GM12875 (cell line): ENCODE data around the gene SLC44A1.

Source experiments
- H3K4me3 ChIP-seq: one replicate; pipeline ENCODE4 v1.5.1; 2011; ENCODE audit warnings: low read depth, low read length, control low read depth
- TF ChIP-seq, protein P1 (sequence below): IDR thresholded peaks from 2 replicates; pipeline ENCODE4 v1.5.1; 2011; ENCODE audit warnings: low read depth, mild to moderate bottlenecking, control low read depth, inconsistent platforms, low read length, moderate library complexity, borderline replicate concordance; ENCODE audit not compliant: insufficient read depth

The SLC44A1 gene

DNA sequence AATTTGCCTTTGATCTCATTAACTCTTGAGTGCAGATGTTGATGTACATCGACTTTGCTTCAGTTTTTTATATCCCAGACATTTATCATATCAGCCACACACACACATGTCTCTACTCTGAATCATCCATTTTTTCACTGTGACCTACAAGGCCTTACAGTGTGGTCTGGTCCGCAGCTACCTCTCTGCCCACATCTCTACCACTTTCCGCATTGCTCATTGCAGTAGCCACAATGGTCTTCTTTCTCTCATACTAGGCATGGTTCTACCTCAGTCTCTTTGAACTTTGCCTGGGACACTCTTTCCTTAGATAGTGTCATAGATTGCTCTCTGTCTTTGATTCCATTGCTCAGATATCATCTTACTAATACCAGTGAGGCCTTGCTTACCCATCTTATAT lies 115.4 kb downstream of the SLC44A1 start:
- TF ChIP-seq, protein P1, sequence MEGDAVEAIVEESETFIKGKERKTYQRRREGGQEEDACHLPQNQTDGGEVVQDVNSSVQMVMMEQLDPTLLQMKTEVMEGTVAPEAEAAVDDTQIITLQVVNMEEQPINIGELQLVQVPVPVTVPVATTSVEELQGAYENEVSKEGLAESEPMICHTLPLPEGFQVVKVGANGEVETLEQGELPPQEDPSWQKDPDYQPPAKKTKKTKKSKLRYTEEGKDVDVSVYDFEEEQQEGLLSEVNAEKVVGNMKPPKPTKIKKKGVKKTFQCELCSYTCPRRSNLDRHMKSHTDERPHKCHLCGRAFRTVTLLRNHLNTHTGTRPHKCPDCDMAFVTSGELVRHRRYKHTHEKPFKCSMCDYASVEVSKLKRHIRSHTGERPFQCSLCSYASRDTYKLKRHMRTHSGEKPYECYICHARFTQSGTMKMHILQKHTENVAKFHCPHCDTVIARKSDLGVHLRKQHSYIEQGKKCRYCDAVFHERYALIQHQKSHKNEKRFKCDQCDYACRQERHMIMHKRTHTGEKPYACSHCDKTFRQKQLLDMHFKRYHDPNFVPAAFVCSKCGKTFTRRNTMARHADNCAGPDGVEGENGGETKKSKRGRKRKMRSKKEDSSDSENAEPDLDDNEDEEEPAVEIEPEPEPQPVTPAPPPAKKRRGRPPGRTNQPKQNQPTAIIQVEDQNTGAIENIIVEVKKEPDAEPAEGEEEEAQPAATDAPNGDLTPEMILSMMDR, result no peak

GRCh38 chr9:105360344-105360743 lies 115.9 kb downstream of the SLC44A1 start:
- H3K4me3 ChIP-seq, result no peak overlapping the region
- TF ChIP-seq, protein P1, result no peak

More for the DNA sequence above, 115.4 kb downstream of the SLC44A1 start:
- H3K4me3 ChIP-seq, result no peak overlapping the region

- H3K4me3 ChIP-seq, result no peak overlapping the region
- TF ChIP-seq, protein P1, result no peak
Observed at GRCh38 chr9:105361873-105362272, 117.4 kb downstream of the SLC44A1 start.

GRCh38 chr9:105362470-105362869 lies 118.0 kb downstream of the SLC44A1 start:
- no peak overlapping the region for H3K4me3 ChIP-seq
- TF ChIP-seq, protein P1, result no peak

GRCh38 chr9:105363837-105364236 lies 119.4 kb downstream of the SLC44A1 start:
- TF ChIP-seq, protein P1, result no peak
- H3K4me3 ChIP-seq, result no peak overlapping the region

DNA sequence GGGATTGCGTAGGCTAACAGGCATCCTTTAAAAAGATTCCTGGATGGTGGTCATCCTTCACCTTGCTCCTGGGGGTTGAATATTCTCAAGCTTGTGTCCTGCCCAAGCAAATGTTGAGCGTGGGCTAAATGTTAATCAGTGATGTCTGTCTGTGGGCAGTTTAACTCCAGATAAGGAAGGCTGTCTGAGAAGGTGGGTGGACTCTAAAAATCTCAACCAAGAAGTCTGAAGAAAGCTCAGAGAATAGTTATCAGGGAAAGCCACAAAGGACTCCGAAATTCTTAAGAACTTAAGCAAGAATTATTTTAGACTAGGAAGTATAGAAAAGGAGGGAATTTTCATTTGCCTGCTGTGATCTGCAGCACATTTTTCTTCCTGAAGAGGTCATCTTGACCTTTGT lies 125.5 kb downstream of the SLC44A1 start:
- TF ChIP-seq, protein P1, result no peak
- no peak overlapping the region for H3K4me3 ChIP-seq

DNA sequence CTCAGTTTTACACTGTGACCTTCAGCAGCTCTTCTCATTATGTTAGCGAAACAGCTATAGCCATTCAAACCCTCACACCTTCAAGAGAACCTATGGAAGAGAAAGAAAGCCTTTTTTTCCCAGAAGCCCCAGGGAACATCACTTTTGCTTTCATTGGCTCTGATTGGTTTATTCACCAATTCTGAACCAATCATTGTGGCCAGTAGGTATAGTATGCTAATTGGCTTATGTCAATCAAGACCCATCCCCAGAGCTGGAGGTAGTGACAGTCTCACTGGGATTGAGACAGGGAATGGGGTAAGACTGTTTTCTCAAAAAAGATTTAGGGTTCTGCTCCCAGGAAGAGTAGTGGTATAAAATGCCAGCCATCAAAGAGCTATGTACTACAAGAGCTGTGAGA lies 129.3 kb downstream of the SLC44A1 start:
- TF ChIP-seq, protein P1, result no peak
- H3K4me3 ChIP-seq, result no peak overlapping the region
